ENCODE results near the gene MRPS25.

MRPS25 gene

GRCh38 chr3:15064835-15065549, at the start of gene MRPS25:
Gene MRPS25 (minus strand): TSS chr3:15065315. CDS start chr3:15065194, 121 bp downstream.
- Mint-ChIP-seq H3K27me3 (no peaks in the 10 kb centered on the region), H3K4me1 (peaks cover 10 to 31% of the 10 kb centered on the region in 2 donors), H3K36me3 (peaks cover 21 to 34% of the 10 kb centered on the region in 2 donors), H3K4me3 (peak within 1 kb of the TSS; percentile 98 to 99), H3K9me3 (no peaks in the 10 kb centered on the region), H3K27ac (peak within 1 kb of the TSS; percentile 99)
- peak; percentile 90 for DNase-seq
- ATAC-seq (replicated peaks): peak; percentile 98 to 99

GRCh38 chr3:15113884-15114283, 48.8 kb upstream of the MRPS25 start:
- ATAC-seq (replicated peaks) (no peak), DNase-seq (no peak)
- Mint-ChIP-seq H3K4me1 (peaks cover 2 to 6% of the 10 kb centered on the region in 2 donors), H3K36me3 (no peaks in the 10 kb centered on the region), H3K27ac (no peak overlapping the region), H3K4me3 (no peak overlapping the region), H3K9me3 (no peaks in the 10 kb centered on the region), H3K27me3 (peaks cover 12 to 19% of the 10 kb centered on the region in 2 donors)

- H3K9me3 Mint-ChIP-seq: no peaks in the 10 kb centered on the region
- H3K36me3 Mint-ChIP-seq: no peaks in the 10 kb centered on the region
- peaks cover 13 to 19% of the 10 kb centered on the region in 2 donors for H3K27me3 Mint-ChIP-seq
- no peak for ATAC-seq (replicated peaks)
- H3K4me3 Mint-ChIP-seq: no peak overlapping the region
- DNase-seq: no peak
- H3K27ac Mint-ChIP-seq: no peak overlapping the region
- peaks cover 0 to 6% of the 10 kb centered on the region in 2 donors for H3K4me1 Mint-ChIP-seq
Measured at GRCh38 chr3:15113471-15113870, 48.4 kb upstream of the MRPS25 start.

- peaks cover 16 to 32% of the 10 kb centered on the region in 2 donors for H3K27me3 Mint-ChIP-seq
- DNase-seq (no peak), ATAC-seq (replicated peaks) (no peak)
- peaks cover 6 to 12% of the 10 kb centered on the region in 2 donors for H3K4me1 Mint-ChIP-seq
- H3K9me3 Mint-ChIP-seq: no peaks in the 10 kb centered on the region
- H3K27ac Mint-ChIP-seq: no peak overlapping the region
- H3K4me3 Mint-ChIP-seq: no peak overlapping the region
- H3K36me3 Mint-ChIP-seq: no peaks in the 10 kb centered on the region
Measured at GRCh38 chr3:15112011-15112410, 46.9 kb upstream of the MRPS25 start.

- ATAC-seq (replicated peaks): no peak
- H3K9me3 Mint-ChIP-seq: no peaks in the 10 kb centered on the region
- H3K27ac Mint-ChIP-seq: no peak overlapping the region
- H3K36me3 Mint-ChIP-seq: no peaks in the 10 kb centered on the region
- no peak for DNase-seq
- H3K4me3 Mint-ChIP-seq: no peak overlapping the region
- H3K4me1 Mint-ChIP-seq: peaks cover 6 to 12% of the 10 kb centered on the region in 2 donors
- H3K27me3 Mint-ChIP-seq: peaks cover 23 to 40% of the 10 kb centered on the region in 2 donors
Measured at GRCh38 chr3:15110206-15110605, 45.1 kb upstream of the MRPS25 start.

GRCh38 chr3:15108869-15109268, 43.8 kb upstream of the MRPS25 start:
- Mint-ChIP-seq H3K27ac (no peak overlapping the region), H3K36me3 (no peaks in the 10 kb centered on the region), H3K27me3 (peaks cover 23 to 40% of the 10 kb centered on the region in 2 donors), H3K4me1 (peaks cover 6 to 12% of the 10 kb centered on the region in 2 donors), H3K9me3 (no peaks in the 10 kb centered on the region), H3K4me3 (no peak overlapping the region)
- DNase-seq (no peak), ATAC-seq (replicated peaks) (no peak)

GRCh38 chr3:15108082-15108545, 43.0 kb upstream of the MRPS25 start:
- H3K27ac Mint-ChIP-seq: no peak overlapping the region
- H3K27me3 Mint-ChIP-seq: peaks cover 23 to 41% of the 10 kb centered on the region in 2 donors
- ATAC-seq (replicated peaks) (peak; percentile 93 to 96), DNase-seq (peak; percentile 54)
- no peaks in the 10 kb centered on the region for H3K36me3 Mint-ChIP-seq
- H3K4me1 Mint-ChIP-seq: peaks cover 6 to 12% of the 10 kb centered on the region in 2 donors
- no peaks in the 10 kb centered on the region for H3K9me3 Mint-ChIP-seq
- no peak overlapping the region for H3K4me3 Mint-ChIP-seq

GRCh38 chr3:15107075-15107947, 42.2 kb upstream of the MRPS25 start:
- no peak for DNase-seq
- Mint-ChIP-seq H3K27ac (no peak overlapping the region), H3K4me3 (no peak overlapping the region), H3K4me1 (peaks cover 6 to 12% of the 10 kb centered on the region in 2 donors), H3K9me3 (no peaks in the 10 kb centered on the region), H3K36me3 (no peaks in the 10 kb centered on the region), H3K27me3 (peaks cover 29 to 49% of the 10 kb centered on the region in 2 donors)
- ATAC-seq (replicated peaks): no peak

GRCh38 chr3:15102836-15103235, 37.7 kb upstream of the MRPS25 start:
- H3K27ac Mint-ChIP-seq: no peak overlapping the region
- ATAC-seq (replicated peaks): no peak
- no peak for DNase-seq
- H3K9me3 Mint-ChIP-seq: no peaks in the 10 kb centered on the region
- H3K4me1 Mint-ChIP-seq: peaks cover 12 to 22% of the 10 kb centered on the region in 2 donors
- peaks cover 3 to 8% of the 10 kb centered on the region in 2 donors for H3K36me3 Mint-ChIP-seq
- H3K27me3 Mint-ChIP-seq: peaks cover 29 to 37% of the 10 kb centered on the region in 2 donors
- no peak overlapping the region for H3K4me3 Mint-ChIP-seq

GRCh38 chr3:15102256-15102655, 37.1 kb upstream of the MRPS25 start:
- ATAC-seq (replicated peaks): no peak
- no peak for DNase-seq
- Mint-ChIP-seq H3K27me3 (peaks cover 27 to 34% of the 10 kb centered on the region in 2 donors), H3K4me1 (peaks cover 11 to 24% of the 10 kb centered on the region in 2 donors), H3K9me3 (no peaks in the 10 kb centered on the region), H3K36me3 (peaks cover 4 to 10% of the 10 kb centered on the region in 2 donors), H3K27ac (no peak overlapping the region), H3K4me3 (no peak overlapping the region)

GRCh38 chr3:15099364-15100098, 34.4 kb upstream of the MRPS25 start:
- H3K27ac Mint-ChIP-seq: peak overlapping the region; percentile 95
- peaks cover 17 to 24% of the 10 kb centered on the region in 2 donors for H3K27me3 Mint-ChIP-seq
- H3K9me3 Mint-ChIP-seq: no peaks in the 10 kb centered on the region
- H3K36me3 Mint-ChIP-seq: peaks cover 6 to 21% of the 10 kb centered on the region in 2 donors
- H3K4me3 Mint-ChIP-seq: peak overlapping the region; percentile 94 to 96
- DNase-seq (no peak), ATAC-seq (replicated peaks) (peak; percentile 24 to 25)
- peaks cover 11 to 24% of the 10 kb centered on the region in 2 donors for H3K4me1 Mint-ChIP-seq

- no peaks in the 10 kb centered on the region for H3K9me3 Mint-ChIP-seq
- peak; percentile 97 for DNase-seq
- ATAC-seq (replicated peaks): peak; percentile 83 to 84
- H3K4me1 Mint-ChIP-seq: peaks cover 11 to 24% of the 10 kb centered on the region in 2 donors
- H3K27ac Mint-ChIP-seq: peak within 1 kb of the TSS; percentile 95
- peak within 1 kb of the TSS; percentile 94 to 96 for H3K4me3 Mint-ChIP-seq
- H3K36me3 Mint-ChIP-seq: peaks cover 6 to 26% of the 10 kb centered on the region in 2 donors
- peaks cover 17 to 24% of the 10 kb centered on the region in 2 donors for H3K27me3 Mint-ChIP-seq
Measured at GRCh38 chr3:15098503-15099363, 33.6 kb upstream of the MRPS25 start, which contains the start of gene RBSN. Gene RBSN (minus strand): TSS chr3:15099148. CDS start chr3:15096120, 3,028 bp downstream.

- Mint-ChIP-seq H3K36me3 (peaks cover 6 to 29% of the 10 kb centered on the region in 2 donors), H3K27me3 (peaks cover 17 to 20% of the 10 kb centered on the region in 2 donors), H3K4me1 (peaks cover 11 to 24% of the 10 kb centered on the region in 2 donors), H3K4me3 (peak overlapping the region; percentile 94 to 96), H3K27ac (peak overlapping the region; percentile 95), H3K9me3 (no peaks in the 10 kb centered on the region)
- DNase-seq: peak; percentile 76
- peak; percentile 54 to 63 for ATAC-seq (replicated peaks)
Measured at GRCh38 chr3:15097891-15098290, 32.8 kb upstream of the MRPS25 start.
